ENCODE results near the gene COL3A1. TPM values are rescaled to one million over a fixed set of nuclear protein-coding genes. Genes with fewer than 3 reads are reported as not detected.

COL3A1 gene
- total RNA-seq, 1 donor from 2014 or later: 1,124 TPM

GRCh38 chr2:188957646-188958045, 16.5 kb upstream of the COL3A1 start:
- no peaks in the 10 kb centered on the region for H3K36me3 Mint-ChIP-seq
- no peak overlapping the region for H3K4me3 Mint-ChIP-seq

GRCh38 chr2:188963741-188964140, 10.4 kb upstream of the COL3A1 start:
- H3K27me3 Mint-ChIP-seq: no peaks in the 10 kb centered on the region
- no peak for TF ChIP-seq CTCF (conservative IDR thresholded peaks at IDR 0.05)
- DNase-seq (ENCODE audit: extremely low spot score, unreplicated experiment): no peak
- H3K27ac Mint-ChIP-seq: no peak overlapping the region
- H3K4me3 Mint-ChIP-seq: no peak overlapping the region
- peaks cover 5% of the 10 kb centered on the region for H3K9me3 Mint-ChIP-seq
- H3K36me3 Mint-ChIP-seq: no peaks in the 10 kb centered on the region
- no peaks in the 10 kb centered on the region for H3K4me1 Mint-ChIP-seq (ENCODE audit: unreplicated experiment)

More at GRCh38 chr2:188957646-188958045, 16.5 kb upstream of the COL3A1 start:
- no peaks in the 10 kb centered on the region for H3K27me3 Mint-ChIP-seq
- no peak overlapping the region for H3K27ac Mint-ChIP-seq
- H3K4me1 Mint-ChIP-seq (ENCODE audit: unreplicated experiment): no peaks in the 10 kb centered on the region
- no peak for TF ChIP-seq CTCF (conservative IDR thresholded peaks at IDR 0.05)
- DNase-seq (ENCODE audit: extremely low spot score, unreplicated experiment): no peak
- peaks cover 5% of the 10 kb centered on the region for H3K9me3 Mint-ChIP-seq

- no peak for DNase-seq (ENCODE audit: extremely low spot score, unreplicated experiment)
- Mint-ChIP-seq H3K27ac (no peak overlapping the region), H3K4me3 (no peak overlapping the region), H3K36me3 (no peaks in the 10 kb centered on the region), H3K9me3 (peaks cover 5% of the 10 kb centered on the region), H3K4me1 (ENCODE audit: unreplicated experiment) (no peaks in the 10 kb centered on the region), H3K27me3 (no peaks in the 10 kb centered on the region)
- no peak for TF ChIP-seq CTCF (conservative IDR thresholded peaks at IDR 0.05)
These were observed 9.1 kb upstream of the COL3A1 start for GRCh38 chr2:188964976-188965546.

- no peak for DNase-seq (ENCODE audit: extremely low spot score, unreplicated experiment)
- no peaks in the 10 kb centered on the region for H3K36me3 Mint-ChIP-seq
- no peaks in the 10 kb centered on the region for H3K27me3 Mint-ChIP-seq
- TF ChIP-seq CTCF (conservative IDR thresholded peaks at IDR 0.05): no peak
- no peaks in the 10 kb centered on the region for H3K4me1 Mint-ChIP-seq (ENCODE audit: unreplicated experiment)
- no peak overlapping the region for H3K4me3 Mint-ChIP-seq
- peaks cover 5% of the 10 kb centered on the region for H3K9me3 Mint-ChIP-seq
- H3K27ac Mint-ChIP-seq: no peak overlapping the region
These were observed 8.6 kb upstream of the COL3A1 start for GRCh38 chr2:188965563-188965962.

- no peak overlapping the region for H3K4me3 Mint-ChIP-seq
- H3K4me1 Mint-ChIP-seq (ENCODE audit: unreplicated experiment): peaks cover 3% of the 10 kb centered on the region
- no peaks in the 10 kb centered on the region for H3K27me3 Mint-ChIP-seq
- TF ChIP-seq CTCF (conservative IDR thresholded peaks at IDR 0.05): no peak
- no peaks in the 10 kb centered on the region for H3K36me3 Mint-ChIP-seq
- H3K27ac Mint-ChIP-seq: no peak overlapping the region
- no peak for DNase-seq (ENCODE audit: extremely low spot score, unreplicated experiment)
- H3K9me3 Mint-ChIP-seq: peaks cover 5% of the 10 kb centered on the region
These were observed 8.0 kb upstream of the COL3A1 start for GRCh38 chr2:188966079-188966571.

All from type B pancreatic cell (in vitro differentiated cells).